GM12801 (cell line): ENCODE results near the gene DOK5.

ENCODE experiments used
- TF ChIP-seq, protein P1 (sequence below): IDR thresholded peaks from one replicate; pipeline ENCODE4 v1.5.1; 2011; ENCODE audit warnings: control low read depth; ENCODE audit not compliant: insufficient read length; ENCODE audit errors: extremely low read depth

DOK5 gene

DNA sequence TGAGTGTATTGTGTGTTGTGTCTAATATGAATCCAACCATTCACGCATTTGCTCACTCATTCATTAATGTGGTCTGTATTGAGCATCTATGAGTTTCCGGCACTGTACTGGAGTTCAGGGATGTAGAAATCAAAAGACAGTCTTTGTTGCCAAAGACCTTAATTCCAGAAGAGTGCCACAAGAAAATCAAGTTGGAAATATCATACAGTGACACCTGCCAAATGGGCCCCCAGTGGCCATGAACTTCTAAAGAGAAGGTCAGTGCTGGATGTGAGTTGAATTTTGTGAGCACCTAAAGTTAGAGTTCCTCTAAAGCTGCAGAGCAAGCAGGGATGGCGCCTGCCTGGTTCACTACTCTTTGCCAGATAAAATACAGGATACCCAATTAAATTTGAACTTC lies 175.9 kb downstream of the DOK5 start:
- TF ChIP-seq, protein P1, sequence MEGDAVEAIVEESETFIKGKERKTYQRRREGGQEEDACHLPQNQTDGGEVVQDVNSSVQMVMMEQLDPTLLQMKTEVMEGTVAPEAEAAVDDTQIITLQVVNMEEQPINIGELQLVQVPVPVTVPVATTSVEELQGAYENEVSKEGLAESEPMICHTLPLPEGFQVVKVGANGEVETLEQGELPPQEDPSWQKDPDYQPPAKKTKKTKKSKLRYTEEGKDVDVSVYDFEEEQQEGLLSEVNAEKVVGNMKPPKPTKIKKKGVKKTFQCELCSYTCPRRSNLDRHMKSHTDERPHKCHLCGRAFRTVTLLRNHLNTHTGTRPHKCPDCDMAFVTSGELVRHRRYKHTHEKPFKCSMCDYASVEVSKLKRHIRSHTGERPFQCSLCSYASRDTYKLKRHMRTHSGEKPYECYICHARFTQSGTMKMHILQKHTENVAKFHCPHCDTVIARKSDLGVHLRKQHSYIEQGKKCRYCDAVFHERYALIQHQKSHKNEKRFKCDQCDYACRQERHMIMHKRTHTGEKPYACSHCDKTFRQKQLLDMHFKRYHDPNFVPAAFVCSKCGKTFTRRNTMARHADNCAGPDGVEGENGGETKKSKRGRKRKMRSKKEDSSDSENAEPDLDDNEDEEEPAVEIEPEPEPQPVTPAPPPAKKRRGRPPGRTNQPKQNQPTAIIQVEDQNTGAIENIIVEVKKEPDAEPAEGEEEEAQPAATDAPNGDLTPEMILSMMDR = no peak

GRCh38 chr20:54654450-54654849 lies 179.1 kb downstream of the DOK5 start:
- TF ChIP-seq, protein P1 = no peak

GRCh38 chr20:54657268-54657826 lies 182.0 kb downstream of the DOK5 start:
- TF ChIP-seq, protein P1 = no peak

- TF ChIP-seq, protein P1 = no peak
Measured at GRCh38 chr20:54658525-54658924, 183.1 kb downstream of the DOK5 start.

GRCh38 chr20:54661265-54661664 lies 185.9 kb downstream of the DOK5 start:
- TF ChIP-seq, protein P1 = no peak

DNA sequence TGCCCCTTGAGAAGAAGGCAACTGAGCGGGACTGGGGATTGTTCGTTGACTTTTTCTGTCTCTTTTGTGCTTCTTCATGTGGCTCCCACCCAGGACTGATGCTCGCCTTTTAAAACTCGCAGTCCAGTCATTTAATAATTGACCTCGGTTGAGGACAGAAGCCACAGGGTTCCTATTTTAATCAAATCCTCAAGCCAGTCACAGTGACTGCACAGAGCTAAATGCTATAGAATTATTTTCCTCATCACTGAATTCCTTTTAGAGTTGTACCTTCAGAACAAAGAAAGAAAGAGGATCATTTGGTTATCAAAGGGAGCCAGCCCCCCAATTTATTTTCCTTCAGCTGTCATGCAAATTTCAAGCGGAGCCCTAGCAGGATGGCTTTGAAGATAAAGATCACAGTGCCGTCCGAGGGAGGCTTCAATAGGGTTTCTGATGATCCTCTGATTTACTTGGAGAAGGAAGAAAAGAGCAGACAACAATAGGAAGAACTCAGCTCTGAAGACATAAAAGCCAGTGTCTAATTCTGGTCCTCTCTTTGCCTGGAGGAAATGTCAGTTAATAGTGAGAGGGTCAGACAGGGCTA lies 186.6 kb downstream of the DOK5 start:
- TF ChIP-seq, protein P1 = no peak

DNA sequence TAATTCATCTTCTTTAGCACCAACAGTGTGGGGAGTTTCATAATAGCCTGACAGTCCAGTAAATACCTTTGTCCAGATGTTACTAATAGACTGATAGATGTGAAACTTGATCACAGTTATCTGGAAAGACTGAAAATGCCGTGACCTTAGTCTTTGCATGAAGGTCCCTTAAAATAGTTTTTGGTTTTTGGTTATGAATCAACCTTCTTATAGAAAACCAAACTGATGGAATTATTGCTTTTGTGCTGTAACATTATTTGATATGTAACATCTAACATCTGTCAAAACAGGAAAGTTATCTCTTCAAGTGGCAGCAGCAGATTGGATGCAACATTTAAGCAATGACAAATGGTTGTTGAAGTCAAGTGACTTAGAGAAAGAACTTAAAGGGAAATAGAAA lies 190.4 kb downstream of the DOK5 start:
- TF ChIP-seq, protein P1 = no peak
